ENCODE data around the gene IRF4. TPM values are rescaled to one million over a fixed set of nuclear protein-coding genes. Genes with fewer than 3 reads are reported as not detected.

Gene IRF4
- total and polyA plus RNA-seq, 2 donors (not counting 1 experiment from before 2014, with no cell fraction given): 75.7 to 142 TPM

- Mint-ChIP-seq H3K9me3 (ENCODE audit: insufficient read depth) (peaks cover under 1% of the 10 kb centered on the region), H3K4me3 (no peak overlapping the region), H3K4me1 (peaks cover 5% of the 10 kb centered on the region), H3K27me3 (no peaks in the 10 kb centered on the region), H3K27ac (no peak overlapping the region)
- CTCF ChIA-PET: no interaction called here
- Histone ChIP-seq H3K4me3 (ENCODE audit: control extremely low read depth in 1 of 5, extremely low read depth in 1 of 5, insufficient read depth in 1 of 5, low read depth in 2 of 5, low read length in 4 of 5) (no peak overlapping the region), H2AFZ (ENCODE audit: insufficient read depth, low read depth, low read length, poor library complexity, severe bottlenecking) (no peak overlapping the region), H3K9me3 (ENCODE audit: control extremely low read depth in 1 of 3, control insufficient read depth in 2 of 3, insufficient read depth in 1 of 3, low read length in 2 of 3) (no peaks in the 10 kb centered on the region), H3K4me1 (ENCODE audit: control insufficient read depth in 2 of 2, insufficient read depth in 2 of 2, low read length in 2 of 2) (peaks cover 0 to 3% of the 10 kb centered on the region in 2 donors), H3K4me2 (replicated peaks; ENCODE audit: low read depth, low read length, poor library complexity, severe bottlenecking) (no peak overlapping the region), H3K27ac (ENCODE audit: low read length in 2 of 2) (no peak overlapping the region), H3K9ac (ENCODE audit: low read length) (no peak overlapping the region), H3K79me2 (ENCODE audit: control insufficient read depth, insufficient read depth, low read length) (no peaks in the 10 kb centered on the region), H3K36me3 (replicated peaks in 1 of 2; ENCODE audit: control extremely low read depth in 1 of 2, control insufficient read depth in 1 of 2, extremely low read depth in 1 of 2, insufficient read depth in 2 of 2, low read length in 1 of 2) (no peaks in the 10 kb centered on the region), H3K27me3 (replicated peaks in 1 of 4; ENCODE audit: control extremely low read depth in 1 of 4, control insufficient read depth in 3 of 4, insufficient read depth in 4 of 4, low read length in 3 of 4) (no peaks in the 10 kb centered on the region), H4K20me1 (ENCODE audit: control insufficient read depth, insufficient read depth, low read length, poor library complexity, severe bottlenecking) (no peaks in the 10 kb centered on the region)
- ATAC-seq (ENCODE audit: low read depth) (no peak), DNase-seq (no peak)
- POLR2A ChIA-PET: no interaction called here
- TF ChIP-seq EZH2 (IDR thresholded peaks at IDR 0.05; ENCODE audit: borderline replicate concordance, insufficient read depth, low read depth, low read length, poor library complexity, severe bottlenecking): no peak
- 90% methylated on average over 9 of the region's 9 CpGs for WGBS (ENCODE audit: insufficient coverage)
- intact Hi-C loops (cut with micrococcal nuclease): no loop called here
Observed at GRCh38 chr6:452301-453067, 60.9 kb downstream of the IRF4 start.

DNA sequence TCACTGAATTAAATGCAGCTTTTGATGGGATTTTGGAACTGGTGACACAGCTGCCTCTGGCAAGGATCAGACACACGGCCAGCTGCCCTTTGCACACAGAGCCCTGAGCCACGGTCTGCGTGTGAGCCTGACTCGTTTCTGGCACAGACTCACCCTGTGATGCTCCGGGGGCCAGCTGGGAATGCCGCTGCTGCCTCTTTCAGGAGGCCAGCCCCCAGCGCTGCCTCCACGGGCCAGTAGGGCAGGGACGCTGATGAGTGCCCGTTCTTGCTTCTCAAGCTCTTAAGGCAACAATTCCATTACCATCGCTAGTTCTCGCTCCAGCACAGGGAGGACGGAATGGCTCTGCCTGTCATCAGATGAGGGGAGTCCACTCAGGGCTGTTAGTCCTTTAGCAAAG is 61.6 kb downstream of the IRF4 start:
- no peak overlapping the region for H3K27ac Mint-ChIP-seq
- Histone ChIP-seq H2AFZ (ENCODE audit: insufficient read depth, low read depth, low read length, poor library complexity, severe bottlenecking) (no peak overlapping the region), H3K9me3 (ENCODE audit: control extremely low read depth in 1 of 3, control insufficient read depth in 2 of 3, insufficient read depth in 1 of 3, low read length in 2 of 3) (no peaks in the 10 kb centered on the region), H3K4me1 (ENCODE audit: control insufficient read depth in 2 of 2, insufficient read depth in 2 of 2, low read length in 2 of 2) (no peaks in the 10 kb centered on the region), H3K36me3 (replicated peaks in 1 of 2; ENCODE audit: control extremely low read depth in 1 of 2, control insufficient read depth in 1 of 2, extremely low read depth in 1 of 2, insufficient read depth in 2 of 2, low read length in 1 of 2) (no peaks in the 10 kb centered on the region), H3K27me3 (replicated peaks in 1 of 4; ENCODE audit: control extremely low read depth in 1 of 4, control insufficient read depth in 3 of 4, insufficient read depth in 4 of 4, low read length in 3 of 4) (no peaks in the 10 kb centered on the region), H3K79me2 (ENCODE audit: control insufficient read depth, insufficient read depth, low read length) (no peaks in the 10 kb centered on the region), H3K4me2 (replicated peaks; ENCODE audit: low read depth, low read length, poor library complexity, severe bottlenecking) (no peak overlapping the region), H3K9ac (ENCODE audit: low read length) (no peak overlapping the region), H3K27ac (ENCODE audit: low read length in 2 of 2) (no peak overlapping the region), H4K20me1 (ENCODE audit: control insufficient read depth, insufficient read depth, low read length, poor library complexity, severe bottlenecking) (no peaks in the 10 kb centered on the region), H3K4me3 (ENCODE audit: control extremely low read depth in 1 of 5, extremely low read depth in 1 of 5, insufficient read depth in 1 of 5, low read depth in 2 of 5, low read length in 4 of 5) (no peak overlapping the region)
- intact Hi-C loops (cut with micrococcal nuclease): no loop called here
- WGBS (ENCODE audit: insufficient coverage): 84% methylated on average over 13 of the region's 13 CpGs
- POLR2A ChIA-PET: no interaction called here
- DNase-seq (no peak), ATAC-seq (ENCODE audit: low read depth) (no peak)
- TF ChIP-seq CTCF (IDR thresholded peaks at IDR 0.05): no peak
- no peak for TF ChIP-seq EZH2 (IDR thresholded peaks at IDR 0.05; ENCODE audit: borderline replicate concordance, insufficient read depth, low read depth, low read length, poor library complexity, severe bottlenecking)
- H3K27me3 Mint-ChIP-seq: no peaks in the 10 kb centered on the region
- H3K4me3 Mint-ChIP-seq: no peak overlapping the region
- H3K9me3 Mint-ChIP-seq (ENCODE audit: insufficient read depth): peaks cover 2% of the 10 kb centered on the region
- CTCF ChIA-PET: no interaction called here
- H3K4me1 Mint-ChIP-seq: peaks cover under 1% of the 10 kb centered on the region

Data from B cell (primary cell).